ENCODE results near the gene TMEM240.
"Not testable (repeated sequence)": the region's sequence is repeated elsewhere in the genome, so short reads cannot be mapped to it uniquely, and the experiment has no call there.

TMEM240 gene

GRCh38 chr1:1562556-1563195 lies 22.3 kb upstream of the TMEM240 start:
- no peak for TF ChIP-seq CTCF (IDR thresholded peaks at IDR 0.05; ENCODE audit: insufficient read depth, missing control alignments)
- DNase-seq (ENCODE audit: insufficient read length, low spot score) (no peak), FAIRE-seq (no peak)

- no peak for TF ChIP-seq CTCF (IDR thresholded peaks at IDR 0.05; ENCODE audit: insufficient read depth, missing control alignments)
- FAIRE-seq (no peak), DNase-seq (ENCODE audit: insufficient read length, low spot score) (no peak)
Observed at GRCh38 chr1:1561801-1562470, 21.5 kb upstream of the TMEM240 start.

- FAIRE-seq (no peak), DNase-seq (ENCODE audit: insufficient read length, low spot score) (no peak)
- TF ChIP-seq CTCF (IDR thresholded peaks at IDR 0.05; ENCODE audit: insufficient read depth, missing control alignments), result no peak
Observed at GRCh38 chr1:1560178-1560577, 19.8 kb upstream of the TMEM240 start.

- TF ChIP-seq CTCF (IDR thresholded peaks at IDR 0.05; ENCODE audit: insufficient read depth, missing control alignments), result no peak
- DNase-seq (ENCODE audit: insufficient read length, low spot score) (no peak), FAIRE-seq (no peak)
Observed at GRCh38 chr1:1559066-1559465, 18.6 kb upstream of the TMEM240 start.

GRCh38 chr1:1558591-1558990 lies 18.2 kb upstream of the TMEM240 start:
- DNase-seq (ENCODE audit: insufficient read length, low spot score) (no peak), FAIRE-seq (no peak)
- no peak for TF ChIP-seq CTCF (IDR thresholded peaks at IDR 0.05; ENCODE audit: insufficient read depth, missing control alignments)

- not testable (repeated sequence) for DNase-seq (ENCODE audit: insufficient read length, low spot score); FAIRE-seq
Observed at GRCh38 chr1:1557688-1558087, 17.3 kb upstream of the TMEM240 start.

GRCh38 chr1:1556961-1557360 lies 16.5 kb upstream of the TMEM240 start:
- DNase-seq (ENCODE audit: insufficient read length, low spot score); FAIRE-seq: not testable (repeated sequence)

- DNase-seq (ENCODE audit: insufficient read length, low spot score) (no peak), FAIRE-seq (no peak)
- TF ChIP-seq CTCF (IDR thresholded peaks at IDR 0.05; ENCODE audit: insufficient read depth, missing control alignments), result no peak
Observed at GRCh38 chr1:1556505-1556904, 16.1 kb upstream of the TMEM240 start.
